Measurements from ENCODE around the gene GDAP2. TPM values are rescaled to one million over a fixed set of nuclear protein-coding genes. Genes with fewer than 3 reads are reported as not detected.

Gene GDAP2
- total and polyA plus RNA-seq, 2 of the 4 experiments (the other 2 are of a cell fraction) = 5.4 to 27.1 TPM

- Histone ChIP-seq H4K20me1 (ENCODE audit: insufficient read depth, low read length) (no peaks in the 10 kb centered on the region), H3K9ac (ENCODE audit: low read depth, low read length) (peak overlapping the region; percentile 41), H3K9me3 (ENCODE audit: control insufficient read depth, insufficient read depth, low read length) (no peaks in the 10 kb centered on the region), H3K56ac (ENCODE audit: extremely low read depth, insufficient read depth, low read length) (peak overlapping the region; percentile 94), H4K5ac (ENCODE audit: low read depth, low read length) (peak overlapping the region; percentile 94), H2BK20ac (ENCODE audit: low read depth, low read length) (peak overlapping the region; percentile 99), H4K8ac (ENCODE audit: low read depth in 2 of 2, low read length in 2 of 2) (peak overlapping the region; percentile 88 to 98), H3K9me1 (ENCODE audit: insufficient read depth, low read length) (peaks cover 26% of the 10 kb centered on the region), H3K4me1 (ENCODE audit: control insufficient read depth, insufficient read depth, low read length) (peaks cover 37% of the 10 kb centered on the region), H3K23ac (ENCODE audit: low read depth, low read length) (peak overlapping the region; percentile 93), H2AK9ac (replicated peaks; ENCODE audit: low read depth, low read length, poor library complexity) (peak overlapping the region; percentile 97), H3K4me2 (ENCODE audit: low read depth, low read length) (peak overlapping the region; percentile 31), H3K27me3 (ENCODE audit: control insufficient read depth, insufficient read depth, low read length) (no peaks in the 10 kb centered on the region), H3K4me3 (ENCODE audit: insufficient read depth, low read depth, low read length) (no peak overlapping the region), H3K18ac (ENCODE audit: low read depth, low read length) (peak overlapping the region; percentile 93), H3K14ac (replicated peaks; ENCODE audit: low read depth, low read length) (peak overlapping the region; percentile 94), H2AK5ac (ENCODE audit: low read depth, low read length) (peak overlapping the region; percentile 99), H2BK15ac (ENCODE audit: low read depth, low read length) (peak overlapping the region; percentile 80), H2BK5ac (ENCODE audit: low read depth, low read length, poor library complexity, severe bottlenecking) (peak overlapping the region; percentile 98), H3K27ac (ENCODE audit: insufficient read depth, low read length) (peak overlapping the region; percentile 96), H3K79me1 (ENCODE audit: low read depth in 1 of 2, low read length in 2 of 2) (peaks cover 0 to 66% of the 10 kb centered on the region in 2 experiments; a peak in 2 of 4 replicates), H2BK120ac (ENCODE audit: low read depth, low read length) (peak overlapping the region; percentile 100), H4K91ac (ENCODE audit: insufficient read depth, low read depth, low read length) (peak overlapping the region; percentile 100), H3K4ac (ENCODE audit: low read depth, low read length) (peak overlapping the region; percentile 99), H2AFZ (replicated peaks; ENCODE audit: low read length, poor library complexity) (peak overlapping the region; percentile 67), H3K36me3 (ENCODE audit: control insufficient read depth, insufficient read depth, low read length) (no peaks in the 10 kb centered on the region)
- DNase-seq (peak; percentile 99), ATAC-seq (ENCODE audit: low read depth) (peak; percentile 74)
- dilution Hi-C loops (cut with HindIII; ENCODE audit: low sequenced_read_pairs, unreplicated experiment) = no loop called here
- no TSS peak for BruUV-seq (replicated peaks)
- intact Hi-C loops (cut with micrococcal nuclease) = loop anchor here (5.0 kb wide), 1 partner anchor 215 kb away; the partner anchor contains the start of gene TENT5C
- POLR2A ChIA-PET (ENCODE audit: unreplicated experiment) = interaction anchor here (0.7 kb wide), 1 partner anchor 17 kb away, joined by 3 read pairs; no protein-coding TSS in a partner anchor
- in situ Hi-C loops (cut with MboI; ENCODE audit: low sequenced_read_pairs) = no loop called here
- CTCF ChIA-PET = interaction anchor here (0.8 to 1.4 kb wide), 3 partner anchors 39 to 74 kb away, joined by 5 to 6 read pairs (median 6); no protein-coding TSS in a partner anchor
- no CpG with 5 or more reads among the region's 3 CpGs for WGBS, 2 experiments (ENCODE audit: extremely low coverage in 2 of 2, insufficient read length in 1 of 2)
- TF ChIP-seq ELK1 (IDR thresholded peaks at IDR 0.05; ENCODE audit: borderline replicate concordance, low read depth, low read length) = no peak
- no peak for TF ChIP-seq CEBPB (IDR thresholded peaks at IDR 0.05; ENCODE audit: low read depth, low read length)
- no peak for TF ChIP-seq POLR2A (IDR thresholded peaks at IDR 0.05; ENCODE audit: low read depth, low read length)
- no peak for TF ChIP-seq MXI1 (IDR thresholded peaks at IDR 0.05; ENCODE audit: borderline replicate concordance, low read depth, low read length)
- peak; percentile 91 for TF ChIP-seq RCOR1 (IDR thresholded peaks at IDR 0.05; ENCODE audit: insufficient replicate concordance, low read length)
- no peak for TF ChIP-seq CHD1 (IDR thresholded peaks at IDR 0.05; ENCODE audit: low read depth, low read length)
- TF ChIP-seq MAFK (IDR thresholded peaks at IDR 0.05; ENCODE audit: low read depth, low read length) = peak; percentile 90
- peak; percentile 100 for TF ChIP-seq NFE2L2 (IDR thresholded peaks at IDR 0.05; ENCODE audit: low read depth, low read length)
- no peak for TF ChIP-seq USF2 (IDR thresholded peaks at IDR 0.05; ENCODE audit: low read depth, low read length)
- TF ChIP-seq SMC3 (IDR thresholded peaks at IDR 0.05; ENCODE audit: low read depth, low read length) = no peak
- peak; percentile 97 for TF ChIP-seq FOS (IDR thresholded peaks at IDR 0.05; ENCODE audit: low read depth, low read length)
- peak; percentile 45; the same call in 1 of the 2 replicates for TF ChIP-seq RFX5 (IDR thresholded peaks at IDR 0.05; ENCODE audit: low read depth, low read length)
- TF ChIP-seq MAZ (IDR thresholded peaks at IDR 0.05; ENCODE audit: borderline replicate concordance, low read depth, low read length) = peak; percentile 33; the same call in 1 of the 2 replicates
- no peak for TF ChIP-seq CTCF (conservative IDR thresholded peaks at IDR 0.05; ENCODE audit: low read depth, low read length)
Observed at GRCh38 chr1:117821774-117822482, 107.5 kb downstream of the GDAP2 start.
